Stimulated activated naive B cell treated with anti-CD40 and anti-IgM and Interleukin-4, amounts not matched to agents 10 μg/mL and 1 μg/mL and 100 μg/mL, for 72 hours (primary cell): ENCODE measurements around the gene PCBP3.
A peak's percentile ranks its signal among the peaks of the same experiment; 100 is the strongest.

Source experiments
- ATAC-seq, 2 donors: fragments of 150-1000 bp; cut with Tn5 transposase; replicated peaks; 2 replicates each; pipeline ENCODE4 v1.10.0; 2021; ENCODE audit warnings: moderate library complexity in 1 of 2
- DNase-seq: peaks from one replicate; pipeline ENCODE4 v3.0.0; 2021
- H3K27ac Mint-ChIP-seq: one replicate; pipeline ENCODE4 v1.8.0; 2022; ENCODE audit warnings: mild to moderate bottlenecking, mixed read lengths
- H3K27me3 Mint-ChIP-seq, 2 donors: one replicate each; pipeline ENCODE4 v1.8.0; 2022; ENCODE audit warnings: mixed read lengths in 2 of 2
- H3K36me3 Mint-ChIP-seq, 2 donors: one replicate each; pipeline ENCODE4 v1.8.0; 2022; ENCODE audit warnings: mixed read lengths in 2 of 2, mild to moderate bottlenecking in 1 of 2
- H3K4me1 Mint-ChIP-seq, 2 donors: one replicate each; pipeline ENCODE4 v1.8.0; 2022; ENCODE audit warnings: mixed read lengths in 2 of 2, mild to moderate bottlenecking in 1 of 2
- H3K4me3 Mint-ChIP-seq, 2 donors: one replicate each; pipeline ENCODE4 v1.8.0; 2022; ENCODE audit warnings: mild to moderate bottlenecking in 2 of 2, mixed read lengths in 2 of 2, moderate library complexity in 1 of 2
- H3K9me3 Mint-ChIP-seq, 2 donors: one replicate each; pipeline ENCODE4 v1.8.0; 2022; ENCODE audit warnings: mixed read lengths in 2 of 2, mild to moderate bottlenecking in 1 of 2

The PCBP3 gene

GRCh38 chr21:45906859-45907258 is 263.3 kb downstream of the PCBP3 start:
- no peak for ATAC-seq
- H3K9me3 Mint-ChIP-seq = no peaks in the 10 kb centered on the region
- no peak overlapping the region for H3K4me3 Mint-ChIP-seq
- H3K4me1 Mint-ChIP-seq = no peaks in the 10 kb centered on the region
- no peak overlapping the region for H3K27ac Mint-ChIP-seq
- no peak for DNase-seq
- H3K36me3 Mint-ChIP-seq = no peaks in the 10 kb centered on the region
- no peaks in the 10 kb centered on the region for H3K27me3 Mint-ChIP-seq

- ATAC-seq (no peak), DNase-seq (no peak)
- Mint-ChIP-seq H3K4me3 (no peak overlapping the region), H3K27ac (no peak overlapping the region), H3K36me3 (no peaks in the 10 kb centered on the region), H3K4me1 (no peaks in the 10 kb centered on the region), H3K27me3 (no peaks in the 10 kb centered on the region), H3K9me3 (no peaks in the 10 kb centered on the region)
Measured at GRCh38 chr21:45908536-45909237, 265.2 kb downstream of the PCBP3 start.

- Mint-ChIP-seq H3K27ac (no peak overlapping the region), H3K9me3 (no peaks in the 10 kb centered on the region), H3K4me1 (no peaks in the 10 kb centered on the region), H3K27me3 (no peaks in the 10 kb centered on the region), H3K36me3 (no peaks in the 10 kb centered on the region), H3K4me3 (no peak overlapping the region)
- DNase-seq (no peak), ATAC-seq (no peak)
Measured at GRCh38 chr21:45909238-45909988, 265.9 kb downstream of the PCBP3 start.

GRCh38 chr21:45910155-45910547 is 266.6 kb downstream of the PCBP3 start:
- Mint-ChIP-seq H3K4me1 (no peaks in the 10 kb centered on the region), H3K9me3 (no peaks in the 10 kb centered on the region), H3K4me3 (no peak overlapping the region), H3K27me3 (no peaks in the 10 kb centered on the region), H3K36me3 (no peaks in the 10 kb centered on the region), H3K27ac (no peak overlapping the region)
- peak in 1 of 2 donors; percentile 29 for ATAC-seq
- DNase-seq = no peak

GRCh38 chr21:45910548-45911221 is 267.2 kb downstream of the PCBP3 start:
- no peaks in the 10 kb centered on the region for H3K27me3 Mint-ChIP-seq
- H3K27ac Mint-ChIP-seq = no peak overlapping the region
- no peak for ATAC-seq
- no peaks in the 10 kb centered on the region for H3K9me3 Mint-ChIP-seq
- no peaks in the 10 kb centered on the region for H3K36me3 Mint-ChIP-seq
- no peak for DNase-seq
- H3K4me1 Mint-ChIP-seq = no peaks in the 10 kb centered on the region
- no peak overlapping the region for H3K4me3 Mint-ChIP-seq

GRCh38 chr21:45911806-45912325 is 268.3 kb downstream of the PCBP3 start:
- Mint-ChIP-seq H3K27me3 (no peaks in the 10 kb centered on the region), H3K27ac (no peak overlapping the region), H3K9me3 (no peaks in the 10 kb centered on the region), H3K36me3 (no peaks in the 10 kb centered on the region), H3K4me3 (no peak overlapping the region), H3K4me1 (no peaks in the 10 kb centered on the region)
- DNase-seq = no peak
- ATAC-seq = no peak

GRCh38 chr21:45912611-45913417 is 269.3 kb downstream of the PCBP3 start:
- Mint-ChIP-seq H3K36me3 (no peaks in the 10 kb centered on the region), H3K9me3 (no peaks in the 10 kb centered on the region), H3K4me3 (no peak overlapping the region), H3K27ac (no peak overlapping the region), H3K4me1 (no peaks in the 10 kb centered on the region), H3K27me3 (no peaks in the 10 kb centered on the region)
- DNase-seq = no peak
- ATAC-seq = no peak

GRCh38 chr21:45913418-45913765 is 269.9 kb downstream of the PCBP3 start:
- H3K4me1 Mint-ChIP-seq = no peaks in the 10 kb centered on the region
- H3K4me3 Mint-ChIP-seq = no peak overlapping the region
- no peaks in the 10 kb centered on the region for H3K27me3 Mint-ChIP-seq
- no peaks in the 10 kb centered on the region for H3K36me3 Mint-ChIP-seq
- H3K9me3 Mint-ChIP-seq = no peaks in the 10 kb centered on the region
- DNase-seq (no peak), ATAC-seq (no peak)
- no peak overlapping the region for H3K27ac Mint-ChIP-seq

GRCh38 chr21:45913886-45914285 is 270.4 kb downstream of the PCBP3 start:
- no peaks in the 10 kb centered on the region for H3K4me1 Mint-ChIP-seq
- H3K36me3 Mint-ChIP-seq = no peaks in the 10 kb centered on the region
- H3K4me3 Mint-ChIP-seq = no peak overlapping the region
- H3K9me3 Mint-ChIP-seq = no peaks in the 10 kb centered on the region
- ATAC-seq = no peak
- DNase-seq = no peak
- H3K27me3 Mint-ChIP-seq = no peaks in the 10 kb centered on the region
- no peak overlapping the region for H3K27ac Mint-ChIP-seq

- Mint-ChIP-seq H3K9me3 (no peaks in the 10 kb centered on the region), H3K4me3 (no peak overlapping the region), H3K4me1 (no peaks in the 10 kb centered on the region), H3K36me3 (no peaks in the 10 kb centered on the region), H3K27ac (no peak overlapping the region), H3K27me3 (no peaks in the 10 kb centered on the region)
- ATAC-seq (no peak), DNase-seq (no peak)
Measured at GRCh38 chr21:45914321-45914845, 270.9 kb downstream of the PCBP3 start.

- no peak for DNase-seq
- ATAC-seq = peak in 1 of 2 donors; percentile 33
- H3K4me3 Mint-ChIP-seq = no peak overlapping the region
- H3K9me3 Mint-ChIP-seq = no peaks in the 10 kb centered on the region
- H3K36me3 Mint-ChIP-seq = no peaks in the 10 kb centered on the region
- H3K27me3 Mint-ChIP-seq = no peaks in the 10 kb centered on the region
- no peak overlapping the region for H3K27ac Mint-ChIP-seq
- H3K4me1 Mint-ChIP-seq = no peaks in the 10 kb centered on the region
Measured at GRCh38 chr21:45916011-45916840, 272.7 kb downstream of the PCBP3 start.

GRCh38 chr21:45917241-45917640 is 273.7 kb downstream of the PCBP3 start:
- H3K27ac Mint-ChIP-seq = no peak overlapping the region

GRCh38 chr21:45918011-45918410 is 274.5 kb downstream of the PCBP3 start:
- no peaks in the 10 kb centered on the region for H3K9me3 Mint-ChIP-seq
- ATAC-seq (no peak), DNase-seq (no peak)
- peaks cover 0 to under 1% of the 10 kb centered on the region in 2 donors for H3K4me1 Mint-ChIP-seq
- no peaks in the 10 kb centered on the region for H3K36me3 Mint-ChIP-seq
- H3K27me3 Mint-ChIP-seq = peaks cover 0 to 2% of the 10 kb centered on the region in 2 donors
- no peak overlapping the region for H3K27ac Mint-ChIP-seq
- no peak overlapping the region for H3K4me3 Mint-ChIP-seq

More at GRCh38 chr21:45917241-45917640, 273.7 kb downstream of the PCBP3 start:
- Mint-ChIP-seq H3K36me3 (no peaks in the 10 kb centered on the region), H3K4me1 (no peaks in the 10 kb centered on the region), H3K9me3 (no peaks in the 10 kb centered on the region), H3K27me3 (no peaks in the 10 kb centered on the region), H3K4me3 (no peak overlapping the region)
- ATAC-seq = no peak
- DNase-seq = no peak
